ENCODE data around the gene TMEM144. TPM values are rescaled to one million over a fixed set of nuclear protein-coding genes. Genes with fewer than 3 reads are reported as not detected.

TMEM144 gene
- total and polyA plus RNA-seq, 12 donors: 1.7 to 17.0 (median 13.6) TPM

GRCh38 chr4:158295053-158295452 lies 84.8 kb downstream of the TMEM144 start:
- Histone ChIP-seq H3K4me1 (no peaks in the 10 kb centered on the region), H3K27me3 (peaks cover 0 to 8% (median 4%) of the 10 kb centered on the region in 7 donors), H3K36me3 (no peaks in the 10 kb centered on the region), H3K9me3 (peaks cover 0 to 16% (median 0%) of the 10 kb centered on the region in 11 donors), H3K27ac (no peak overlapping the region), H3K4me3 (no peak overlapping the region)
- ATAC-seq: no peak
- 86 to 92% methylated on average over 2 of the region's 2 CpGs for whole genome bisulfite sequencing, 2 donors
- intact Hi-C loops (cut with DNase I): no loop called here
- no peak for DNase-seq
- no peak for TF ChIP-seq CTCF (IDR thresholded peaks at IDR 0.05)

GRCh38 chr4:158297866-158298265 lies 87.6 kb downstream of the TMEM144 start:
- DNase-seq: no peak
- no peak for TF ChIP-seq CTCF (IDR thresholded peaks at IDR 0.05)
- no peaks in the 10 kb centered on the region for H3K27me3 ChIP-seq
- H3K4me3 ChIP-seq: no peak overlapping the region
- peaks cover 0 to 15% (median 0%) of the 10 kb centered on the region in 11 donors for H3K9me3 ChIP-seq
- no peaks in the 10 kb centered on the region for H3K4me1 ChIP-seq
- no peaks in the 10 kb centered on the region for H3K36me3 ChIP-seq
- no peak for ATAC-seq
- intact Hi-C loops (cut with DNase I): no loop called here
- H3K27ac ChIP-seq: no peak overlapping the region
- 70 to 75% methylated on average over 3 of the region's 3 CpGs for WGBS, 2 donors

- no peak for TF ChIP-seq CTCF (IDR thresholded peaks at IDR 0.05)
- DNase-seq (no peak), ATAC-seq (no peak)
- intact Hi-C loops (cut with DNase I): no loop called here
- Histone ChIP-seq H3K9me3 (peaks cover 0 to 6% (median 0%) of the 10 kb centered on the region in 11 donors), H3K27me3 (no peaks in the 10 kb centered on the region), H3K4me1 (no peaks in the 10 kb centered on the region), H3K36me3 (no peaks in the 10 kb centered on the region), H3K27ac (no peak overlapping the region), H3K4me3 (no peak overlapping the region)
- WGBS, 2 donors: 71% methylated on average over 4 of the region's 4 CpGs
Measured at GRCh38 chr4:158299459-158300007, 89.2 kb downstream of the TMEM144 start.

GRCh38 chr4:158300012-158300411 lies 89.7 kb downstream of the TMEM144 start:
- 71 to 76% methylated on average over 3 of the region's 3 CpGs for WGBS, 2 donors
- intact Hi-C loops (cut with DNase I): no loop called here
- DNase-seq: no peak
- ATAC-seq: no peak
- no peaks in the 10 kb centered on the region for H3K4me1 ChIP-seq
- H3K27ac ChIP-seq: no peak overlapping the region
- H3K9me3 ChIP-seq: peaks cover 0 to 2% (median 0%) of the 10 kb centered on the region in 11 donors
- no peaks in the 10 kb centered on the region for H3K36me3 ChIP-seq
- TF ChIP-seq CTCF (IDR thresholded peaks at IDR 0.05): no peak
- no peak overlapping the region for H3K4me3 ChIP-seq
- H3K27me3 ChIP-seq: no peaks in the 10 kb centered on the region

All from heart right ventricle (tissue), 16 donors.